Glutamatergic neuron (in vitro differentiated cells): Measurements from ENCODE around the gene PRLHR. TPM values are rescaled to one million over a fixed set of nuclear protein-coding genes. Genes with fewer than 3 reads are reported as not detected.

ENCODE experiments used
- DNase-seq: peaks from one replicate; pipeline ENCODE4 v3.0.0; 2022
- H3K27ac Mint-ChIP-seq: one replicate; pipeline ENCODE4 v1.8.0; 2020; ENCODE audit warnings: mild to moderate bottlenecking, mixed read lengths, inconsistent platforms; ENCODE audit not compliant: unreplicated experiment
- H3K27me3 Mint-ChIP-seq: one replicate; pipeline ENCODE4 v1.8.0; 2020; ENCODE audit warnings: mild to moderate bottlenecking, moderate library complexity, mixed read lengths, inconsistent platforms; ENCODE audit not compliant: unreplicated experiment
- H3K36me3 Mint-ChIP-seq: one replicate; pipeline ENCODE4 v1.8.0; 2020; ENCODE audit warnings: mild to moderate bottlenecking, mixed read lengths, inconsistent platforms; ENCODE audit not compliant: unreplicated experiment
- H3K4me1 Mint-ChIP-seq: one replicate; pipeline ENCODE4 v1.8.0; 2020; ENCODE audit warnings: mild to moderate bottlenecking, low read depth, mixed read lengths, inconsistent platforms; ENCODE audit not compliant: unreplicated experiment
- H3K4me3 Mint-ChIP-seq: one replicate; pipeline ENCODE4 v1.8.0; 2020; ENCODE audit warnings: mild to moderate bottlenecking, mixed read lengths, inconsistent platforms; ENCODE audit not compliant: unreplicated experiment
- H3K9me3 Mint-ChIP-seq: one replicate; pipeline ENCODE4 v1.8.0; 2020; ENCODE audit warnings: mild to moderate bottlenecking, moderate library complexity, mixed read lengths, inconsistent platforms; ENCODE audit not compliant: unreplicated experiment
- total RNA-seq: library from RNA; stranded (reverse); fragmentation: NEBNext Ultra II Directional; extraction: Animal tissue kit (Norgen Biotek cat#: 25700); gene quantifications from one replicate; pipeline ENCODE4 v1.2.1, GENCODE V29; 2021; ENCODE audit not compliant: unreplicated experiment
- TF ChIP-seq, protein P1 (sequence below): fragments of 200-600 bp; sonication (generic); IDR thresholded peaks from one replicate; pipeline ENCODE4 v1.5.0; 2021; ENCODE audit not compliant: partially characterized antibody, unreplicated experiment

PRLHR gene
- total RNA-seq, 1 donor from 2014 or later, result 0.22 TPM

DNA sequence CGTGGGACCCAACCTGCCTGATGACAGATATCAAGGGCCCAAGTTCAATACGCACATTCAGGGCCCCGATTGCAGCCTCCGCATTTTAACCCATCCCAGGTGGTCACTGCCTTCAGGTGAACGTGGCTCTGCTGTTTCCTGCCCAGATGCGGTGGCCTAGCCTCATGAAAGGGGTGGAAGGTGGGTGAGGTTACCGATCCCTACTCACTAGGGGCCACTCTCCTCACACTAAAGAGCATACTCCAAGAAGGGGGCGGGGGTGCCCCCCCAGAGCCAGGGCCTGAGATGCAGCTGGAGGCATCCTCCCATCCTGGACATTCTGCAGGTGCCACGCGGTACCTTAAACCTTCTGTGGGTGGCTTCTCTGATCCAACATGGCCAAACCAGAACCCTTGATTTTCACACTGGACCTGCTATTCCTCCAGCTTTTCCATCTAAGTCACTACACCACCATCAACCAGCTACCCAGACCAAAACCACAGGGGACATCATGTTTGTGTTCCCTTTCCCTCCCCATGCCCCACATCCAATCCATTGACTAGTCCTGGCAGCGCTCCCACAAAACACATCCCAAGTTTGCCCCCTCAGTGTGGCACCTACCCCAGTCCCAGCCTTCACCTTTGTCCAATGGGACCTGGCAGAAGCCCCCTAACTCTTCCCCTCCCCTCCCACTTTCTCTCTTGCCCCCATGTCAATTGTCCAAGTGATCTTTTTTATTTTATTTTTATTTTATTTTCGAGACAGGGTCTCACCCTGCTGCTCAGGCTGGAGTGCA, 30.0 kb downstream of the PRLHR start:
- Mint-ChIP-seq H3K36me3 (peaks cover 8% of the 10 kb centered on the region), H3K27me3 (peaks cover 2% of the 10 kb centered on the region), H3K4me3 (no peak overlapping the region), H3K9me3 (peaks cover 4% of the 10 kb centered on the region), H3K27ac (no peak overlapping the region), H3K4me1 (peaks cover 8% of the 10 kb centered on the region)
- TF ChIP-seq, protein P1, sequence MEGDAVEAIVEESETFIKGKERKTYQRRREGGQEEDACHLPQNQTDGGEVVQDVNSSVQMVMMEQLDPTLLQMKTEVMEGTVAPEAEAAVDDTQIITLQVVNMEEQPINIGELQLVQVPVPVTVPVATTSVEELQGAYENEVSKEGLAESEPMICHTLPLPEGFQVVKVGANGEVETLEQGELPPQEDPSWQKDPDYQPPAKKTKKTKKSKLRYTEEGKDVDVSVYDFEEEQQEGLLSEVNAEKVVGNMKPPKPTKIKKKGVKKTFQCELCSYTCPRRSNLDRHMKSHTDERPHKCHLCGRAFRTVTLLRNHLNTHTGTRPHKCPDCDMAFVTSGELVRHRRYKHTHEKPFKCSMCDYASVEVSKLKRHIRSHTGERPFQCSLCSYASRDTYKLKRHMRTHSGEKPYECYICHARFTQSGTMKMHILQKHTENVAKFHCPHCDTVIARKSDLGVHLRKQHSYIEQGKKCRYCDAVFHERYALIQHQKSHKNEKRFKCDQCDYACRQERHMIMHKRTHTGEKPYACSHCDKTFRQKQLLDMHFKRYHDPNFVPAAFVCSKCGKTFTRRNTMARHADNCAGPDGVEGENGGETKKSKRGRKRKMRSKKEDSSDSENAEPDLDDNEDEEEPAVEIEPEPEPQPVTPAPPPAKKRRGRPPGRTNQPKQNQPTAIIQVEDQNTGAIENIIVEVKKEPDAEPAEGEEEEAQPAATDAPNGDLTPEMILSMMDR, result no peak
- no peak for DNase-seq

DNA sequence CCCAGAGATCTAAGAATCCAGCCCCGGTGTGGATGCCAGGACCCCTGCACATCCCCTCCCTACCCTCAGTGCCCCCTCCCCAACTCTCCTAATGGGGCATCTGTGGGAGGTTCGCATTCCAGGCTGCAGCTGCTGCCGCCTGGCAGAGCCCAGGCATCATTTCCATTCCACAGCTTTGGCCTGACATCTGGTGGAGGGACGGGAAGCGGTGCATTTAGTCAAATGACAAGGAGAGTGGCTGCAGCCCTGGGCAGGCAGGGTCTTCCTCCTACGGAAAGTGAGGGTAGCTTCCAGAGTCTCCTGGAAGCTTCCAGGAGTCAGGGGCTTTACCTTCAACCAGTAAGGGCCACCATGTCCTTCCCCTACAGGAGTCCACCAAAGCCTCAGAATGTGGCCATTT, 30.8 kb downstream of the PRLHR start:
- Mint-ChIP-seq H3K4me3 (no peak overlapping the region), H3K27ac (no peak overlapping the region), H3K9me3 (peaks cover 4% of the 10 kb centered on the region), H3K4me1 (peaks cover 8% of the 10 kb centered on the region), H3K36me3 (peaks cover 8% of the 10 kb centered on the region), H3K27me3 (peaks cover 2% of the 10 kb centered on the region)
- TF ChIP-seq, protein P1, result no peak
- DNase-seq, result peak; percentile 64

DNA sequence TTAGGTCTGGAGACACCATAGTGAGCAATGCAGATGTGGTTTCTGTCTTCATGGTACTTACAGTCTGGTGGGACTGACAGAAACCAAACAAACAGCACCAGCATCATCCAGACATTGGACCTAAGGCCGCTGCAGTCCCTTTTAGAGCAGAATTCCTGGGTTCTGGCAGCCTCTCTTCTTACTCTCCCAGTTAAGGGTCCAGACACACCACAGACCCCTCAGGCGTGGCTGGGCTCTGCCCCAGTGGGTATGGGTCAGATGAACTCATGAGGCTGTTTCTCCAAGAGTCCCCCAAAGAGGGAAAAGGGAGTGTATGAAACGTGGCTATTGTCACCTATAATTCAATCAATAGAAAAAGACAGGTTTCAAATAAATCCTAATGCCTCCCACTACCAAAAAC, 31.3 kb downstream of the PRLHR start:
- H3K4me3 Mint-ChIP-seq, result no peak overlapping the region
- peaks cover 8% of the 10 kb centered on the region for H3K36me3 Mint-ChIP-seq
- no peak for DNase-seq
- peaks cover 4% of the 10 kb centered on the region for H3K9me3 Mint-ChIP-seq
- no peak overlapping the region for H3K27ac Mint-ChIP-seq
- TF ChIP-seq, protein P1, result no peak
- peaks cover 2% of the 10 kb centered on the region for H3K27me3 Mint-ChIP-seq
- peaks cover 8% of the 10 kb centered on the region for H3K4me1 Mint-ChIP-seq

DNA sequence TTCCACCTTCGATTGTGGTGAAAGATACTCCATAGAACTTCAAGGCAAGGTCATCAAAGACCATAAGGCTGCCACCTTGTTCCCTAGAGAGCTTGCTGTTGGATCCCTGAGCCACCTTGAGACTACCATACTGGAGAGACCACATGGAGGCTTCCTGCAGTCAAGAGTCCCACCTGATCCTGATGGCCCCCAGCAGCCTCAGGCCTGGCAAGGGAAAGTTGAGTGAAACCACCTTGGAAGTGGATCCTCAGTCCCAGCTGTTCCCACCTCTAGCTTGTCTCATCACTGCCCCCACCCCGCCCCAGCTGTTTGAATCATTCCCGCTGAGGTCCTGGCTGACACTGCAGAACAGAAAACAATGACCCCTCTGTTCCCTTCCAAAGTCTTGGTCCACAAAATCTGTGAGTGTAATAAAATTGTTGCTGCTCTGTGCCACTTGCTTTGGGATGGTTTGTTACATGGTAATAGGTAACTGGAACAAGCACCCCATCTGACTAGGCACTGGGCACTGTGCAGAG, 32.0 kb downstream of the PRLHR start:
- Mint-ChIP-seq H3K36me3 (peaks cover 8% of the 10 kb centered on the region), H3K27me3 (no peaks in the 10 kb centered on the region), H3K9me3 (peaks cover 4% of the 10 kb centered on the region), H3K4me3 (no peak overlapping the region), H3K27ac (no peak overlapping the region), H3K4me1 (peaks cover 8% of the 10 kb centered on the region)
- TF ChIP-seq, protein P1, result no peak
- no peak for DNase-seq

DNA sequence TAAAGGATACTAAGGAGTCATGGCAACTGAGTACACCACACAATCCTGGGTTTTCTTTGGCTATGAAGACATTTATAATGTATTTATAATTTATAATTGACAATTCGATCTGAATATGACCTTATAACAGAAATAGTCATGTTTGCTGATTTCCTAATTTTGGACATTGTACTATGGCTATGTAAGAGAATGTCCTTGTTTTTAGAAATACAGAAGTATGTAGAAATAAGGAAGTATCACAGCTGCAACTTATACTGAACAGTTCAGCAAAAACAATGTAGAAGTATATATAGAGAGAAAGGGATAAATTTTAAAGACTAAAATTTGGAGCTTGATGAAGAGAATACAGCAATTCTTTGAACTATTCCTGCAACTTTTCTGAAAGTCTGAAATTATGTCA, 32.6 kb downstream of the PRLHR start:
- Mint-ChIP-seq H3K27me3 (no peaks in the 10 kb centered on the region), H3K36me3 (peaks cover 8% of the 10 kb centered on the region), H3K4me1 (peaks cover 8% of the 10 kb centered on the region), H3K27ac (no peak overlapping the region), H3K9me3 (peaks cover 4% of the 10 kb centered on the region), H3K4me3 (no peak overlapping the region)
- DNase-seq, result no peak
- TF ChIP-seq, protein P1, result no peak
